CD4-positive, alpha-beta memory T cell (primary cell): Measurements from ENCODE around the gene VWA1. TPM values are rescaled to one million over a fixed set of nuclear protein-coding genes. Genes with fewer than 3 reads are reported as not detected.

Experiments
- CTCF ChIA-PET: fragments of 350-600 bp; sonication (Branson Sonifier 250); formaldehyde crosslinking; loops from one replicate; lab custom pipeline; 2021; ENCODE audit warnings: inconsistent platforms; ENCODE audit not compliant: partially characterized antibody; lab: Charles Lee
- POLR2A ChIA-PET: fragments of 350-600 bp; sonication (Branson Sonifier 250); formaldehyde crosslinking; loops from one replicate; lab custom pipeline; 2021; ENCODE audit not compliant: partially characterized antibody; lab: Charles Lee
- DNase-seq, 5 donors: peaks; one replicate each; pipeline versions ENCODE4 v3.0.0 to v3.0.0-alpha.2; 2020 to 2022; ENCODE audit warnings: mixed read lengths in 1 of 5
- H3K27ac ChIP-seq: one replicate; pipeline ENCODE4 v1.7.0; 2013; ENCODE audit warnings: low read depth, low read length
- H3K27me3 ChIP-seq: 2 replicates; pipeline ENCODE4 v1.7.0; 2013; ENCODE audit warnings: mild to moderate bottlenecking, low read length, moderate library complexity; ENCODE audit not compliant: insufficient read depth
- H3K36me3 ChIP-seq: 2 replicates; pipeline ENCODE4 v1.7.0; 2013; ENCODE audit warnings: mild to moderate bottlenecking, low read length, moderate library complexity; ENCODE audit not compliant: insufficient read depth
- H3K4me1 ChIP-seq: 2 replicates; pipeline ENCODE4 v1.7.0; 2013; ENCODE audit warnings: mild to moderate bottlenecking, low read length, moderate library complexity; ENCODE audit not compliant: insufficient read depth
- H3K4me3 ChIP-seq, 2 donors: one replicate each; pipeline ENCODE4 v1.7.0; 2013; ENCODE audit warnings: low read length in 2 of 2, mild to moderate bottlenecking in 1 of 2
- H3K9me3 ChIP-seq, 2 donors: one replicate each; pipeline ENCODE4 v1.7.0; 2013; ENCODE audit warnings: low read length in 2 of 2, control low read depth in 1 of 2; ENCODE audit not compliant: control insufficient read depth in 1 of 2
- H3K27ac Mint-ChIP-seq, 7 donors: one replicate each; pipeline ENCODE4 v1.8.0; 2020 to 2021; ENCODE audit warnings: mixed read lengths in 7 of 7, mild to moderate bottlenecking in 6 of 7, inconsistent platforms in 3 of 7, moderate library complexity in 3 of 7
- H3K27me3 Mint-ChIP-seq, 2 donors: one replicate each; pipeline ENCODE4 v1.8.0; 2020 to 2021; ENCODE audit warnings: mixed read lengths in 2 of 2
- H3K36me3 Mint-ChIP-seq, 2 donors: one replicate each; pipeline ENCODE4 v1.8.0; 2020 to 2021; ENCODE audit warnings: mixed read lengths in 2 of 2, inconsistent platforms in 1 of 2, mild to moderate bottlenecking in 1 of 2
- H3K4me1 Mint-ChIP-seq, 4 donors: one replicate each; pipeline ENCODE4 v1.8.0; 2020 to 2021; ENCODE audit warnings: mixed read lengths in 4 of 4, mild to moderate bottlenecking in 1 of 4
- H3K4me3 Mint-ChIP-seq, 8 donors: one replicate each; pipeline ENCODE4 v1.8.0; 2020 to 2021; ENCODE audit warnings: mixed read lengths in 8 of 8, mild to moderate bottlenecking in 7 of 8, moderate library complexity in 6 of 8, inconsistent platforms in 3 of 8
- H3K9me3 Mint-ChIP-seq, 8 donors: one replicate each; pipeline ENCODE4 v1.8.0; 2020 to 2021; ENCODE audit warnings: mixed read lengths in 8 of 8, mild to moderate bottlenecking in 5 of 8, inconsistent platforms in 3 of 8, moderate library complexity in 1 of 8
- intact Hi-C: fragments of 100-400 bp; cut with micrococcal nuclease; formaldehyde crosslinking; loops from one replicate; pipeline ENCODE4 v1.15.1; 2023
- polyA plus RNA-seq, 2 donors: library from polyadenylated mRNA; unstranded; fragments of 300-500 nt; fragmentation: Illumina TruSeq; gene quantifications; one replicate each; pipeline ENCODE4 v1.2.3, GENCODE V29; 2021
- total RNA-seq, 2 experiments: library from RNA; stranded (reverse); gene quantifications; one replicate each; pipeline ENCODE4 v1.2.3, GENCODE V29; 2021

Gene VWA1
- total and polyA plus RNA-seq, 4 experiments from 2014 or later: not detected

DNA sequence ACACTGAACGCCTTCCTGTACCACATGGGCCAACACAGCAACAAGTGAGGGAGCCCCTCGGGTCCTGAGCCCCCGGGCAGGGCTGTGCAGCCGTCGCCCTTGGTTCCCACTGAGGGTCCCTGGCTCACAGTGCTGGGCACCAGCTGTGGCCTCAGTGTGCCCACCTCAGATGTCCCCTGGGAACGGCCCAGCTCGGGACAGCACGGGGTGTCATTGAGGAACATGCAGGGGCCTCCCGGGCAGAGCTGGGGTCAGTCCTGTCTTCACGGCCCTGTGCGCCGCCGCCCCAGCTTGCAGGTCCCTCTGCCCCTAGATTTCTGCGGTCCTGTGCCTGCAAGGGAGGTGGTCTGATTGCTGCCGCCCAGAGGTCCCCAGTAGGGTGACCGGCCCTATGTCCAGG, 53.7 kb downstream of the VWA1 start:
- ChIA-PET POLR2A (no interaction called here), CTCF (no interaction called here)
- Mint-ChIP-seq H3K27ac (peak overlapping the region in 1 of 7 donors; percentile 61), H3K9me3 (peaks cover 0 to 17% (median 8%) of the 10 kb centered on the region in 8 donors), H3K4me1 (peaks cover 0 to 1% (median 0%) of the 10 kb centered on the region in 4 donors), H3K4me3 (no peak overlapping the region), H3K36me3 (peaks cover 33 to 38% of the 10 kb centered on the region in 2 donors), H3K27me3 (no peaks in the 10 kb centered on the region)
- Histone ChIP-seq H3K9me3 (no peaks in the 10 kb centered on the region), H3K4me1 (no peaks in the 10 kb centered on the region), H3K27me3 (no peaks in the 10 kb centered on the region), H3K4me3 (no peak overlapping the region), H3K27ac (no peak overlapping the region), H3K36me3 (peaks cover 19% of the 10 kb centered on the region)
- intact Hi-C loops: no loop called here
- no peak for DNase-seq

DNA sequence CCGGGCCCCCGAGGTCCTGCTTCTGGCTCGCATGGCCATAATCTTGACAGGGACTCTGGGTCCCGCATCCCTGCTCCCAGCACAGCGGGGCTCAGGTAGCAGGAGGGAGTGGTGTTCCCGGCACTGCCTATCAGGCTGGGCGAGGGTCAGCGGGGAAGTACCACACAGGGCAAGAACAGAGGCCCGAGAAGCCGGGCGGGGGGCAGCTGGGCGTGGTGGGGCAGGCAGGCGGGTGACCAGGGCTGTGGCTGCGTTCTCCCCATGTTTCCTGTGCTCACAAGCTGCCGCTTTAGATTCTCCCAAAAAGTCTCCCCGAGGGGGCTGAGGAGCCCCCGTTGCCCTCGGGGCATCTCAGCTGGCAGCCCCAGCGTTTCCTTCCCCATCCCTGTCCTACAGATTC, 54.4 kb downstream of the VWA1 start:
- peaks cover 33 to 37% of the 10 kb centered on the region in 2 donors for H3K36me3 Mint-ChIP-seq
- CTCF ChIA-PET: no interaction called here
- H3K4me3 Mint-ChIP-seq: no peak overlapping the region
- no peaks in the 10 kb centered on the region for H3K27me3 Mint-ChIP-seq
- POLR2A ChIA-PET: no interaction called here
- DNase-seq: no peak
- peaks cover 0 to 1% (median 0%) of the 10 kb centered on the region in 4 donors for H3K4me1 Mint-ChIP-seq
- Histone ChIP-seq H3K36me3 (peaks cover 19% of the 10 kb centered on the region), H3K27me3 (no peaks in the 10 kb centered on the region), H3K9me3 (no peaks in the 10 kb centered on the region), H3K4me3 (no peak overlapping the region), H3K27ac (no peak overlapping the region), H3K4me1 (no peaks in the 10 kb centered on the region)
- intact Hi-C loops: no loop called here
- H3K27ac Mint-ChIP-seq: no peak overlapping the region
- peaks cover 0 to 17% (median 8%) of the 10 kb centered on the region in 8 donors for H3K9me3 Mint-ChIP-seq

DNA sequence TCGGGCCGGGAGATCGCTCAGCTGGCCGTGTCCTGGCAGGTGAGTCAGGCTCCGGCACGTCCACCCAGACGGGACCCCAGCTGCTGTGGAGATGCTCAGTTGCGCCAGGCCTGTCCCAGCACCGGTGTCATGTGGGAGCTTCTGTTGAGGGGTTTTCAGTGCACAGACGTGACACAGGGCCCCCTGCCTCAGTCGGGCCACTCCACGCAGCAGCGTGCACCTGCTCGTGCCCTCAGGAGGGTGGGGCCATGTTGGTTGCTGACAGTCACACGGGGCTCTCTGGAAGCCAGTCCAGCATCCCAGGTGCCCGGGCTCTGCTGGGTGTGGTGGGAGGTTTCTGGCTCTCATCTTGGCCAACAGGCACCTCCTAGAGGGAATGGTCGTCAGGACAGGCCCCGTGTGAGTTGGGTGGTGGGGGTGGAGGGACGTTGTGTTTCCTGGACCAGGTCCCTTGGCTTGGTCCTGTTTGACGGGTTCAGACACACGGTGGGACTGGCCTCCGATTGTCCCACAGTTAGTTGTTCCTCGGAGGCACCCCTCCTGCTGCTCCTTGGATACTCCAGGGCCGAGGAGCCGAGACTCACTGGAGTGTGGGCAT, 55.2 kb downstream of the VWA1 start:
- Histone ChIP-seq H3K27ac (no peak overlapping the region), H3K27me3 (no peaks in the 10 kb centered on the region), H3K9me3 (no peaks in the 10 kb centered on the region), H3K36me3 (peaks cover 19% of the 10 kb centered on the region), H3K4me3 (no peak overlapping the region), H3K4me1 (no peaks in the 10 kb centered on the region)
- peaks cover 33 to 42% of the 10 kb centered on the region in 2 donors for H3K36me3 Mint-ChIP-seq
- CTCF ChIA-PET: no interaction called here
- intact Hi-C loops: no loop called here
- no peak for DNase-seq
- peaks cover 0 to 17% (median 8%) of the 10 kb centered on the region in 8 donors for H3K9me3 Mint-ChIP-seq
- H3K4me3 Mint-ChIP-seq: no peak overlapping the region
- no peaks in the 10 kb centered on the region for H3K27me3 Mint-ChIP-seq
- peaks cover 0 to 1% (median 0%) of the 10 kb centered on the region in 4 donors for H3K4me1 Mint-ChIP-seq
- POLR2A ChIA-PET: no interaction called here
- no peak overlapping the region for H3K27ac Mint-ChIP-seq

DNA sequence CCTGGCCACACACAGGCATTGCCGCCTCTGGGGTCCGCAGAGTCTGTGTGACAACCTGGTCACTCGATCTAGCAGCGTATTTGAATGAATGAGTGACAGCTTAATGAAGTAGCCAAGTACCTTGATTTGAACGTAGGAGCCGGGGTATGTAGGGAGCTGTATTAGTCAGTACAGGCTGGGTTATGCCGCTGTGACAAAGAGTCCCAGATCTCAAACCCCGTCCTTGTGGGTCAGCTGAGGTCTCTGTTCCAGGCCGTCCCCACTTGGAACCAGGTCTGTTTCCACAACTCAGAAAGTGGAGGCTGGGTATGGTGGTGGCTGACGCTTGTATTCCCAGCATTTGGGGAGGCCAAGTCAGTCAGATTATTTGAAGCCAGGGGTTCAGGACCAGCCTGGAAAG, 56.1 kb downstream of the VWA1 start:
- intact Hi-C loops: no loop called here

More for the DNA sequence above, 56.1 kb downstream of the VWA1 start:
- ChIA-PET POLR2A (no interaction called here), CTCF (no interaction called here)
- no peaks in the 10 kb centered on the region for H3K27me3 Mint-ChIP-seq
- Histone ChIP-seq H3K36me3 (peaks cover 19% of the 10 kb centered on the region), H3K9me3 (no peaks in the 10 kb centered on the region), H3K4me3 (no peak overlapping the region), H3K27ac (no peak overlapping the region), H3K4me1 (no peaks in the 10 kb centered on the region), H3K27me3 (no peaks in the 10 kb centered on the region)
- H3K9me3 Mint-ChIP-seq: peaks cover 0 to 17% (median 8%) of the 10 kb centered on the region in 8 donors
- no peak overlapping the region for H3K4me3 Mint-ChIP-seq
- no peak for DNase-seq
- no peak overlapping the region for H3K27ac Mint-ChIP-seq
- peaks cover 0 to 1% (median 0%) of the 10 kb centered on the region in 4 donors for H3K4me1 Mint-ChIP-seq
- peaks cover 33 to 42% of the 10 kb centered on the region in 2 donors for H3K36me3 Mint-ChIP-seq

Other genes with a start within 250 kb of the VWA1 start
- gene TNFRSF18, start 229.1 kb upstream of the VWA1 start, total RNA-seq: 1 to 10 TPM; 8.0 to 8.6 TPM
- 10 to 100 TPM; 22.1 to 27.1 TPM for gene TNFRSF18, start 229.1 kb upstream of the VWA1 start, polyA plus RNA-seq
- 10 to 100 TPM; 13.5 to 15.5 TPM for gene TNFRSF4, start 221.5 kb upstream of the VWA1 start, total RNA-seq
- gene TNFRSF4, start 221.5 kb upstream of the VWA1 start, polyA plus RNA-seq: 10 to 100 TPM; 63.2 to 75.1 TPM
- 100 to 1,000 TPM; 125 to 138 TPM for gene SDF4, start 203.7 kb upstream of the VWA1 start, total RNA-seq
- gene SDF4, start 203.7 kb upstream of the VWA1 start, polyA plus RNA-seq: 100 to 1,000 TPM in 1 of 2 donors, 10 to 100 TPM in 1; 97.4 to 106 TPM
- 10 to 100 TPM; 23.0 to 23.7 TPM for gene B3GALT6, start 203.5 kb upstream of the VWA1 start, total RNA-seq
- gene B3GALT6, start 203.5 kb upstream of the VWA1 start, polyA plus RNA-seq: 10 to 100 TPM in 1 of 2 donors, 1 to 10 TPM in 1; 5.4 to 14.4 TPM
- 1 to 10 TPM; 2.4 to 3.3 TPM for gene C1QTNF12, start 189.0 kb upstream of the VWA1 start, total RNA-seq
- under 1 TPM in 1 of 2 donors, not detected in 1; 0.31 TPM for gene C1QTNF12, start 189.0 kb upstream of the VWA1 start, polyA plus RNA-seq
- 10 to 100 TPM; 82.8 to 92.9 TPM for gene UBE2J2, start 161.8 kb upstream of the VWA1 start, total RNA-seq
- gene UBE2J2, start 161.8 kb upstream of the VWA1 start, polyA plus RNA-seq: 10 to 100 TPM; 79.4 to 96.7 TPM
- gene SCNN1D, start 155.3 kb upstream of the VWA1 start, total RNA-seq: 10 to 100 TPM in 1 of 2 experiments, 1 to 10 TPM in 1; 9.6 to 11.5 TPM
- gene SCNN1D, start 155.3 kb upstream of the VWA1 start, polyA plus RNA-seq: under 1 TPM in 1 of 2 donors, not detected in 1; 0.25 TPM
- 10 to 100 TPM; 59.7 to 65.6 TPM for gene ACAP3, start 127.8 kb upstream of the VWA1 start, total RNA-seq
- gene ACAP3, start 127.8 kb upstream of the VWA1 start, polyA plus RNA-seq: 1 to 10 TPM; 5.4 to 6.9 TPM
- gene PUSL1, start 127.1 kb upstream of the VWA1 start, total RNA-seq: 10 to 100 TPM; 24.1 to 27.9 TPM
- 10 to 100 TPM; 15.4 to 16.7 TPM for gene PUSL1, start 127.1 kb upstream of the VWA1 start, polyA plus RNA-seq
- 100 to 1,000 TPM; 163 to 173 TPM for gene INTS11, start 111.0 kb upstream of the VWA1 start, total RNA-seq
- gene INTS11, start 111.0 kb upstream of the VWA1 start, polyA plus RNA-seq: 10 to 100 TPM; 68.3 to 71.3 TPM
- 10 to 100 TPM; 25.0 to 28.3 TPM for gene CPTP, start 110.9 kb upstream of the VWA1 start, total RNA-seq
- gene CPTP, start 110.9 kb upstream of the VWA1 start, polyA plus RNA-seq: 10 to 100 TPM; 15.4 to 26.8 TPM
- gene TAS1R3, start 104.4 kb upstream of the VWA1 start, total RNA-seq: 1 to 10 TPM; 1.5 TPM
- gene TAS1R3, start 104.4 kb upstream of the VWA1 start, polyA plus RNA-seq: under 1 TPM in 1 of 2 donors, not detected in 1; 0.47 TPM
- 10 to 100 TPM; 43.7 to 44.6 TPM for gene DVL1, start 86.3 kb upstream of the VWA1 start, total RNA-seq
- 1 to 10 TPM in 1 of 2 donors, under 1 TPM in 1; 0.19 to 1.9 TPM for gene DVL1, start 86.3 kb upstream of the VWA1 start, polyA plus RNA-seq
- under 1 TPM in 1 of 2 experiments, not detected in 1; 0.35 TPM for gene MXRA8, start 77.1 kb upstream of the VWA1 start, total RNA-seq
- under 1 TPM in 1 of 2 donors, not detected in 1; 0.57 TPM for gene MXRA8, start 77.1 kb upstream of the VWA1 start, polyA plus RNA-seq
- 10 to 100 TPM; 60.4 to 72.7 TPM for gene AURKAIP1, start 60.5 kb upstream of the VWA1 start, total RNA-seq
- 100 to 1,000 TPM; 159 to 179 TPM for gene AURKAIP1, start 60.5 kb upstream of the VWA1 start, polyA plus RNA-seq
- gene CCNL2, start 36.4 kb upstream of the VWA1 start, total RNA-seq: 100 to 1,000 TPM; 388 to 394 TPM
- 10 to 100 TPM; 18.3 to 36.6 TPM for gene CCNL2, start 36.4 kb upstream of the VWA1 start, polyA plus RNA-seq
- gene MRPL20, start 28.4 kb upstream of the VWA1 start, total RNA-seq: 100 to 1,000 TPM; 119 to 123 TPM
- 100 to 1,000 TPM; 171 to 202 TPM for gene MRPL20, start 28.4 kb upstream of the VWA1 start, polyA plus RNA-seq
- not detected for gene ANKRD65, start 14.4 kb upstream of the VWA1 start, total RNA-seq
- gene ANKRD65, start 14.4 kb upstream of the VWA1 start, polyA plus RNA-seq: not detected
- gene ATAD3C, start 14.0 kb downstream of the VWA1 start, total RNA-seq: 1 to 10 TPM; 1.5 to 1.6 TPM
- gene ATAD3C, start 14.0 kb downstream of the VWA1 start, polyA plus RNA-seq: 1 to 10 TPM; 1.8 to 2.1 TPM
- 10 to 100 TPM; 51.1 to 53.8 TPM for gene ATAD3B, start 36.1 kb downstream of the VWA1 start, total RNA-seq
- 1 to 10 TPM; 2.9 to 8.1 TPM for gene ATAD3B, start 36.1 kb downstream of the VWA1 start, polyA plus RNA-seq
- gene ATAD3A, start 76.5 kb downstream of the VWA1 start, total RNA-seq: 10 to 100 TPM; 23.0 to 24.7 TPM
- gene ATAD3A, start 76.5 kb downstream of the VWA1 start, polyA plus RNA-seq: 10 to 100 TPM in 1 of 2 donors, 1 to 10 TPM in 1; 9.5 to 12.2 TPM
- gene TMEM240, start 104.9 kb downstream of the VWA1 start, total RNA-seq: 1 to 10 TPM; 1.8 to 2.8 TPM
- not detected for gene TMEM240, start 104.9 kb downstream of the VWA1 start, polyA plus RNA-seq
- 100 to 1,000 TPM; 128 to 132 TPM for gene SSU72, start 139.2 kb downstream of the VWA1 start, total RNA-seq
- 100 to 1,000 TPM; 202 to 209 TPM for gene SSU72, start 139.2 kb downstream of the VWA1 start, polyA plus RNA-seq
- 1 to 10 TPM; 2.7 to 2.9 TPM for gene FNDC10, start 164.4 kb downstream of the VWA1 start, total RNA-seq
- 1 to 10 TPM in 1 of 2 donors, under 1 TPM in 1; 0.72 to 1.3 TPM for gene FNDC10, start 164.4 kb downstream of the VWA1 start, polyA plus RNA-seq
- gene MIB2, start 179.8 kb downstream of the VWA1 start, total RNA-seq: 100 to 1,000 TPM; 112 to 114 TPM
- 10 to 100 TPM; 12.7 to 34.6 TPM for gene MIB2, start 179.8 kb downstream of the VWA1 start, polyA plus RNA-seq
- gene MMP23B, start 196.5 kb downstream of the VWA1 start, total RNA-seq: 1 to 10 TPM; 3.5 to 3.7 TPM
- gene MMP23B, start 196.5 kb downstream of the VWA1 start, polyA plus RNA-seq: under 1 TPM in 1 of 2 donors, not detected in 1; 0.53 TPM
- gene CDK11B, start 223.3 kb downstream of the VWA1 start, total RNA-seq: 10 to 100 TPM; 44.2 to 44.7 TPM
- gene CDK11B, start 223.3 kb downstream of the VWA1 start, polyA plus RNA-seq: 10 to 100 TPM in 1 of 2 donors, 1 to 10 TPM in 1; 2.5 to 24.5 TPM